Ovary (tissue), 9 donors: Measurements from ENCODE around the gene ADCY5. TPM values are rescaled to one million over a fixed set of nuclear protein-coding genes. Genes with fewer than 3 reads are reported as not detected.

ENCODE experiments used
- DNase-seq, 5 donors: peaks; one replicate each; pipeline ENCODE4 v3.0.0-alpha.2; 2019 to 2020
- H3K27ac ChIP-seq, 2 donors: fragments of 200-600 bp; one replicate each; pipeline versions ENCODE4 v1.5.1 to v1.8.0; 2019 to 2022
- H3K27me3 ChIP-seq: fragments of 200-600 bp; one replicate; pipeline ENCODE4 v1.8.0; 2022
- H3K36me3 ChIP-seq: fragments of 200-600 bp; sonication (generic); one replicate; pipeline ENCODE4 v1.5.1; 2019
- H3K4me1 ChIP-seq: one replicate; pipeline ENCODE4 v1.8.1; 2013; ENCODE audit warnings: mild to moderate bottlenecking, moderate library complexity; ENCODE audit not compliant: insufficient read depth
- H3K4me3 ChIP-seq: fragments of 200-600 bp; sonication (generic); one replicate; pipeline ENCODE4 v1.5.1; 2017
- H3K9me3 ChIP-seq, 2 donors: fragments of 200-600 bp in 1 of 2; sonication (generic) in 1 of 2; one replicate each; pipeline versions ENCODE4 v1.5.1 to v1.8.1; 2013 to 2019; ENCODE audit warnings: mild to moderate bottlenecking in 1 of 2, moderate library complexity in 1 of 2
- EP300 ChIP-seq: sonication (generic); formaldehyde crosslinking; IDR thresholded peaks from one replicate; pipeline ENCODE4 v1.6.1; 2017; ENCODE audit warnings: antibody characterized with exemption
- POLR2A ChIP-seq: fragments of 450-650 bp; IDR thresholded peaks from one replicate; pipeline ENCODE4 v1.6.1; 2017; ENCODE audit warnings: antibody characterized with exemption, mild to moderate bottlenecking, moderate library complexity
- WGBS, 3 donors: extraction: QIAGEN DNeasy Blood & Tissue Kit in 1 of 3; methylation state at CpG; one replicate each; pipeline versions ENCODE4 v1.1.5 to v1.1.7; 2013 to 2017; 5-methylcytosine and 5-hydroxymethylcytosine counted together
- intact Hi-C, 4 donors: fragments of 100-400 bp; cut with DNase I; formaldehyde crosslinking; loops; one replicate each; pipeline versions ENCODE4 v1.11.0 to v1.15.1; 2022 to 2023
- polyA plus RNA-seq, 2 donors: library from polyadenylated mRNA; stranded (reverse); fragments of 200-250 nt in 1 of 2; fragments of 350-450 nt in 1 of 2; fragmentation: Illumina TruSeq in 1 of 2; extraction: RNeasy Lipid Tissue Mini Kit (QIAGEN cat#74804) in 1 of 2; gene quantifications; one replicate each; pipeline ENCODE4 v1.2.3, GENCODE V29; 2013 to 2014
- total RNA-seq, 7 donors: library from RNA; depleted of rRNA in 2 of 7; stranded (reverse); fragments of >200 nt in 2 of 7; fragmentation: NEBNext Ultra II Directional in 3 of 7; extraction: Animal tissue kit (Norgen Biotek cat#: 25700) in 3 of 7; gene quantifications; one replicate each; pipeline versions ENCODE4 v1.1.0 to v1.2.4, GENCODE V29; 2016 to 2023
- TF ChIP-seq, protein P1 (sequence below), 3 donors: fragments of 450-650 bp in 2 of 3; fragments of 200-600 bp in 1 of 3; IDR thresholded peaks; one replicate each; pipeline versions ENCODE4 v1.5.1 to v1.8.0; 2016 to 2022; ENCODE audit warnings: antibody characterized with exemption in 3 of 3, mild to moderate bottlenecking in 1 of 3
- donor health status: DM: no; HTN: no; CAD: no; lungs with moderate emphysema.
- donor health status: DM: no; HTN: no; CAD: no.
- donor health status: Bipolar disorder and iron deficiency.
- donor health status: DM: yes; HTN: yes; CAD: no.
- donor health status: DM: no; HTN: no; CAD: no.
- donor health status: DM: yes; HTN: yes; CAD: no.

The ADCY5 gene
- total and polyA plus RNA-seq, 9 donors = 5.3 to 36.2 (median 20.3) TPM

DNA sequence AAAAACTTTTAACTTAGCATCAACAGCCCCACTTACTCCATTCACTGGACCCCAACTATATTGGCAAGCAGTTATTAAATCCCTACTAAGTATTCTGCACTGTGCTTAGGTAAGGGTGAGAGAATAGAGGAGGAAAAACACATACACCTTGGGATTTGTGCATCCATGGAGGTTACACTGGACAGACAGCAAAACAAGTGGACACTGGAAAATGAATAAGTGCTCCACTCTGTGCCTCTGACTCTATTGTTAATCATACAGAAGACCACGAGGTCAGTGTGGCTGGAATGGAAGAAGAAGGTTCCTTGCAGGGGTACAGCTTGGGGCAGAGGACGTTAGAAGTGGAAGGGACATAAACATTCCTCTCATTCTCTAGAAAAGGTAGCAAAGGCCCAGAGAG is 3.2 kb downstream of the ADCY5 start:
- H3K4me3 ChIP-seq = no peak overlapping the region
- H3K36me3 ChIP-seq = no peaks in the 10 kb centered on the region
- intact Hi-C loops = loop anchor here in 2 of 4 donors (5.0 to 10.0 kb wide), 3 partner anchors 61 to 113 kb away; no protein-coding TSS in a partner anchor
- peaks cover 18% of the 10 kb centered on the region for H3K4me1 ChIP-seq
- H3K9me3 ChIP-seq = no peaks in the 10 kb centered on the region
- WGBS, 3 donors = 48 to 55% (median 50%) methylated on average over 2 of the region's 2 CpGs
- H3K27ac ChIP-seq = no peak overlapping the region
- no peak for DNase-seq
- no peaks in the 10 kb centered on the region for H3K27me3 ChIP-seq
- TF ChIP-seq POLR2A (no peak), EP300 (no peak)
- TF ChIP-seq, protein P1, sequence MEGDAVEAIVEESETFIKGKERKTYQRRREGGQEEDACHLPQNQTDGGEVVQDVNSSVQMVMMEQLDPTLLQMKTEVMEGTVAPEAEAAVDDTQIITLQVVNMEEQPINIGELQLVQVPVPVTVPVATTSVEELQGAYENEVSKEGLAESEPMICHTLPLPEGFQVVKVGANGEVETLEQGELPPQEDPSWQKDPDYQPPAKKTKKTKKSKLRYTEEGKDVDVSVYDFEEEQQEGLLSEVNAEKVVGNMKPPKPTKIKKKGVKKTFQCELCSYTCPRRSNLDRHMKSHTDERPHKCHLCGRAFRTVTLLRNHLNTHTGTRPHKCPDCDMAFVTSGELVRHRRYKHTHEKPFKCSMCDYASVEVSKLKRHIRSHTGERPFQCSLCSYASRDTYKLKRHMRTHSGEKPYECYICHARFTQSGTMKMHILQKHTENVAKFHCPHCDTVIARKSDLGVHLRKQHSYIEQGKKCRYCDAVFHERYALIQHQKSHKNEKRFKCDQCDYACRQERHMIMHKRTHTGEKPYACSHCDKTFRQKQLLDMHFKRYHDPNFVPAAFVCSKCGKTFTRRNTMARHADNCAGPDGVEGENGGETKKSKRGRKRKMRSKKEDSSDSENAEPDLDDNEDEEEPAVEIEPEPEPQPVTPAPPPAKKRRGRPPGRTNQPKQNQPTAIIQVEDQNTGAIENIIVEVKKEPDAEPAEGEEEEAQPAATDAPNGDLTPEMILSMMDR (IDR thresholded peaks at IDR 0.05) = no peak

GRCh38 chr3:123444744-123445143 is 4.1 kb downstream of the ADCY5 start:
- H3K27ac ChIP-seq = no peak overlapping the region
- no peak overlapping the region for H3K4me3 ChIP-seq

DNA sequence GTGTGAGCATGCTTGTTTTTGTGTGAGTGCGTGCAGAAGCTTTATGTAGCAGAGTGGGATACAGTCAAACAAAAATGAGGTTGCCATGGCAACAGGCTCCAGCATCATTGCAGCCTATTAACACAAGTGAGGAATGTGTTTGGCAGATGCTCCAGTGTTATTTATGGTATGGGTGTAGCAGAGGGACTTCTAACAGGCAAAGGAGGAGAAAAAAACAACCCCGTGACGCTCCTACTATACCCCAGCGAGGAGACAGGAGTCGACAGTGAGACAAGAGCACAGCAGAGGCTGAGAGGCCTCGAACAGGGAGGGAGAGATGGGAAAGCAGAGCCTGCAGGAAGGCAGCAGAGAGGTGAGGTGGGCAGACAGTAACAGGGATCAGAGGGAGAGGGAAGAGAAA is 4.9 kb downstream of the ADCY5 start:
- peaks cover 16% of the 10 kb centered on the region for H3K4me1 ChIP-seq
- no peaks in the 10 kb centered on the region for H3K9me3 ChIP-seq
- WGBS, 3 donors = 65 to 67% (median 66%) methylated on average over 6 of the region's 6 CpGs
- no peaks in the 10 kb centered on the region for H3K27me3 ChIP-seq
- H3K27ac ChIP-seq = no peak overlapping the region
- TF ChIP-seq, protein P1 (IDR thresholded peaks at IDR 0.05) = no peak
- TF ChIP-seq EP300 (no peak), POLR2A (no peak)
- no peak overlapping the region for H3K4me3 ChIP-seq
- H3K36me3 ChIP-seq = no peaks in the 10 kb centered on the region
- intact Hi-C loops = loop anchor here in 2 of 4 donors (10.0 kb wide), 2 partner anchors 59 to 89 kb away; no protein-coding TSS in a partner anchor
- no peak for DNase-seq

More at GRCh38 chr3:123444744-123445143, 4.1 kb downstream of the ADCY5 start:
- TF ChIP-seq POLR2A (no peak), EP300 (no peak)
- TF ChIP-seq, protein P1 (IDR thresholded peaks at IDR 0.05) = no peak
- H3K27me3 ChIP-seq = no peaks in the 10 kb centered on the region
- DNase-seq = no peak
- H3K4me1 ChIP-seq = peaks cover 16% of the 10 kb centered on the region
- intact Hi-C loops = loop anchor here in 2 of 4 donors (5.0 to 10.0 kb wide), 3 partner anchors 60 to 112 kb away; no protein-coding TSS in a partner anchor
- no peaks in the 10 kb centered on the region for H3K9me3 ChIP-seq
- H3K36me3 ChIP-seq = no peaks in the 10 kb centered on the region
- WGBS, 3 donors = 55 to 83% (median 61%) methylated on average over 1 of the region's 1 CpG

DNA sequence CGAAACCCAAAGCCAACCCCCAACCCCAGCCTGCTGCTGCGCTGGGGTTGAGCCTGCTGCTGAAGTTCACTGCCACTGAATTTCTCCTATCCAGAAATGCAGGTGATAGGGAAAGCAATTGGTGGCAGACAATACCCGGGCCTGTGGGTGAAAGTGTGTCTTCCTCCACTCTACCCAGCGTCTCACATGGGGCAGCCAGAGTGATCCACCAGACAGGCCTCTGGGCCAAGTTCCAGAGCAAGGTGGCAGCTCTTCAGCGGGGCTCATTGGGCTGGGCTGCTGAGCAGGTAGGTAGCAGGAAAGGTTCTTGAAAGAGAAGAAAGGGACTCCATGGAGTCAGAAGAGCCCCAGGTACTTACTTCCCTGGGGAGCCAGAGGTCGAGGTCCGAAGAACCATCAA is 6.0 kb downstream of the ADCY5 start:
- no peaks in the 10 kb centered on the region for H3K36me3 ChIP-seq
- no peak overlapping the region for H3K27ac ChIP-seq
- H3K9me3 ChIP-seq = no peaks in the 10 kb centered on the region
- H3K27me3 ChIP-seq = no peaks in the 10 kb centered on the region
- no peak for DNase-seq
- peaks cover 15% of the 10 kb centered on the region for H3K4me1 ChIP-seq
- intact Hi-C loops = loop anchor here in 2 of 4 donors (10.0 kb wide), 2 partner anchors 58 to 88 kb away; no protein-coding TSS in a partner anchor
- no peak for TF ChIP-seq POLR2A
- TF ChIP-seq EP300 = no peak
- TF ChIP-seq, protein P1 (IDR thresholded peaks at IDR 0.05) = no peak
- H3K4me3 ChIP-seq = no peak overlapping the region
- 90 to 91% (median 91%) methylated on average over 7 of the region's 7 CpGs for WGBS, 3 donors
